ENCODE measurements around the gene FRY.

FRY gene

DNA sequence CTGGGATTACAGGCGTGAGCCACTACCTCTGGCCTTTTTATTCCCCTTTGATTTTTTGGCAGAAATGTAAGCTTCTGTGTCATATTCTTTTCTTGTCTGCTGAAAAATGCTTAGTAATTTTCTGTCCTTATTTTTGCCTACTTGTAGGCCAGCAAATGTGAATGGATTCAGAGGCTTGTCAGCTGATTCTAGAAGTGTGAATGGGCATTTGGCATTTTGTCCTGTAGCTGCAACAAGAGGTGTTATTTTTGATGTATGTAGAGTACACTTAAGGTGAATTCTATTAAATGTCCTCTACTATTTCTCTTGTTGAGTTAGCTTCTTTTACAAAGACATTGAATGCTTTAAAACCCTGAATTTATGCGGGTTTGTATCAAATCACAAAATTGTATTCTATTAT, 50.0 kb downstream of the FRY start:
- H3K9me3 Mint-ChIP-seq, result no peaks in the 10 kb centered on the region
- H3K27me3 Mint-ChIP-seq (ENCODE audit: low read depth, poor library complexity), result no peaks in the 10 kb centered on the region
- TF ChIP-seq, protein P1, sequence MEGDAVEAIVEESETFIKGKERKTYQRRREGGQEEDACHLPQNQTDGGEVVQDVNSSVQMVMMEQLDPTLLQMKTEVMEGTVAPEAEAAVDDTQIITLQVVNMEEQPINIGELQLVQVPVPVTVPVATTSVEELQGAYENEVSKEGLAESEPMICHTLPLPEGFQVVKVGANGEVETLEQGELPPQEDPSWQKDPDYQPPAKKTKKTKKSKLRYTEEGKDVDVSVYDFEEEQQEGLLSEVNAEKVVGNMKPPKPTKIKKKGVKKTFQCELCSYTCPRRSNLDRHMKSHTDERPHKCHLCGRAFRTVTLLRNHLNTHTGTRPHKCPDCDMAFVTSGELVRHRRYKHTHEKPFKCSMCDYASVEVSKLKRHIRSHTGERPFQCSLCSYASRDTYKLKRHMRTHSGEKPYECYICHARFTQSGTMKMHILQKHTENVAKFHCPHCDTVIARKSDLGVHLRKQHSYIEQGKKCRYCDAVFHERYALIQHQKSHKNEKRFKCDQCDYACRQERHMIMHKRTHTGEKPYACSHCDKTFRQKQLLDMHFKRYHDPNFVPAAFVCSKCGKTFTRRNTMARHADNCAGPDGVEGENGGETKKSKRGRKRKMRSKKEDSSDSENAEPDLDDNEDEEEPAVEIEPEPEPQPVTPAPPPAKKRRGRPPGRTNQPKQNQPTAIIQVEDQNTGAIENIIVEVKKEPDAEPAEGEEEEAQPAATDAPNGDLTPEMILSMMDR (IDR thresholded peaks at IDR 0.05), result no peak
- peaks cover 38% of the 10 kb centered on the region for H3K4me1 Mint-ChIP-seq
- no peak for DNase-seq
- no peak overlapping the region for H3K4me3 Mint-ChIP-seq
- H3K36me3 Mint-ChIP-seq (ENCODE audit: low read depth), result no peaks in the 10 kb centered on the region
- H3K27ac Mint-ChIP-seq, result no peak overlapping the region

DNA sequence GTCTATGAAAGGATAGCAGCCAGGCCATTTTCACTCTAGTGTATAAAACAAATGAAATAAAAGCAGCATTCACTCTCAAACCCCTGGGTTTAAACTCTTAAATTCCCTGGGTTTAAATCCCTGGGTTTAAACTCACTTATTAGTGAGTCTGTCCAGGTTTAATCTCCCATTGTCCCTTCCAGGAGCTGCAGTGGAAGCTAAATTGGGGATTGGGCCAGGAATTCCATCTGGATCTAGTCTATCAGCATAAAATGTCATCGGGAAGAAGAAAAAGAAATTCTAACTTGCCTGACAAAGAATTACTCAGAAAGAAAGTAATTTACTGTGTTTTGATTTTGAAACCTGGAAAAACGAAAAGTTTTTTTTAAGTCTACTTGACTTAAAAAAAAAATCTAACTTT, 54.8 kb downstream of the FRY start:
- Mint-ChIP-seq H3K9me3 (no peaks in the 10 kb centered on the region), H3K36me3 (ENCODE audit: low read depth) (no peaks in the 10 kb centered on the region), H3K27me3 (ENCODE audit: low read depth, poor library complexity) (no peaks in the 10 kb centered on the region), H3K4me3 (no peak overlapping the region), H3K4me1 (peaks cover 32% of the 10 kb centered on the region), H3K27ac (no peak overlapping the region)
- TF ChIP-seq, protein P1 (IDR thresholded peaks at IDR 0.05), result no peak
- no peak for DNase-seq

DNA sequence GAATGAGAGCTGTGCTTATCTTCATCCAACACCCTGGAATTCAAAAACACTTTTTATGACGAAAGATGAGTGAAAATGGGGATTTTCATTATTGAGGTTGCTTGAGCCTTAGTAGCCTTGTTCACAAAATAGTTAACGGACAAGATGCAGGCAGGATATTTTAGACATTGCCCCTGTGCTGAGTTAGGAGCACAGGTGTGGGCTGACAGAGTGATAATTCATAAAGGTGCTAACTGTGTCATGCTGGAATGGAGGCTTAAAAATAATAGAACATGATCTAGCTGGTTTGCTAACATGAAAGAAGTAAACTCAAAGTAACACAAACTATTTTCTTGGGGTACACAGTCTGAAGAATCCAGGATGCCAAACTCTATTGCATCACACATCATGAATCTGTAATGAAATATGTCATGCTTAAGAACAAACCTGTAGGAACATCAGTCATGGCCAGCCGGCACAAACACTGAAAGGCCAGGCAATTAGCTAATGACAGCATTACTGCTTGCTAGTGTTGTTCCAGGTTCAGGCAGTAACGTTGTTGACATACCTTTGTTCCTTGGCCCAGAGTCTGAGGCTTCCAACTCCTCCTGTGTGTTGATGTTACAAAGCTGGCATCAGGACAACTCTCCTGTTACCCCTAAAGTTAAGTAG, 55.3 kb downstream of the FRY start:
- peaks cover 32% of the 10 kb centered on the region for H3K4me1 Mint-ChIP-seq

DNA sequence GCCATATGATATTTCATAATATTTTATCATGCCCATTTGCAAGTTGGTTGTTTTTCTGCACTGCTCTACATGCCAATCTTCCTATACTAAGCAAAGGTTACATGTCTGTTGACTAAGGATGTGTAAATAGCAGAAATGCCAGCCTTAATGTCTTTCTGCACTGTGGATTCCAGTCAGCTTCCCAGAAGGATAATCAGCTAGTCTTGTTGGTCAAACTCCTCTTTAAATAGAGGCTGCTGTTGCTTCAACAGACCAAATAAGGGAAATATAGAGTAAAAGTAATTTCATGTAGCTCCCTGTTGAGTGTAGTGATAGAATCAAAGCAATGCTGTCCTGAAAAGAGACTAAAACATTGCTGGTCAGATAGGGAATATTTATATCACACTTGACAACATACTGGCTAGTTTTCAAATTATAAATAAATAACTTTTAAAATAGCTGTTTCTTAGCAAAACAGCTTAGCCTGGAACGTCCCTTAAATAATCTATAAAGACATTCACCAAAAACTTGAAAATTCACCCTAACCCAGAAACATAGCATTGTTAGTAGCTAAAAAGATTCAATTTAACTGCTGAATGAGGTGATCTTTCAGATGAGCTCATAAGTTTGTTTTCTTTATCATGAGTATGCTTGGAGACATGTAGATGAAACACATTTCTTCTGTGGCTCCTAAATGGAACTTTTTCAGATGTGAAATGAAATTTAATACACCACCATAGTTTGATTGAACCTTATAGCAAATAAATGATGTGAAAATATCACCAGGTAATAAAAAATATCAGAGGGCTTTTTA, 56.6 kb downstream of the FRY start:
- Mint-ChIP-seq H3K27me3 (ENCODE audit: low read depth, poor library complexity) (no peaks in the 10 kb centered on the region), H3K36me3 (ENCODE audit: low read depth) (no peaks in the 10 kb centered on the region), H3K9me3 (no peaks in the 10 kb centered on the region), H3K27ac (no peak overlapping the region), H3K4me1 (peaks cover 22% of the 10 kb centered on the region), H3K4me3 (no peak overlapping the region)
- TF ChIP-seq, protein P1 (IDR thresholded peaks at IDR 0.05), result no peak
- no peak for DNase-seq

More for the DNA sequence above, 55.3 kb downstream of the FRY start:
- Mint-ChIP-seq H3K4me3 (no peak overlapping the region), H3K27me3 (ENCODE audit: low read depth, poor library complexity) (no peaks in the 10 kb centered on the region), H3K9me3 (no peaks in the 10 kb centered on the region), H3K36me3 (ENCODE audit: low read depth) (no peaks in the 10 kb centered on the region), H3K27ac (no peak overlapping the region)
- no peak for DNase-seq
- TF ChIP-seq, protein P1 (IDR thresholded peaks at IDR 0.05), result no peak

DNA sequence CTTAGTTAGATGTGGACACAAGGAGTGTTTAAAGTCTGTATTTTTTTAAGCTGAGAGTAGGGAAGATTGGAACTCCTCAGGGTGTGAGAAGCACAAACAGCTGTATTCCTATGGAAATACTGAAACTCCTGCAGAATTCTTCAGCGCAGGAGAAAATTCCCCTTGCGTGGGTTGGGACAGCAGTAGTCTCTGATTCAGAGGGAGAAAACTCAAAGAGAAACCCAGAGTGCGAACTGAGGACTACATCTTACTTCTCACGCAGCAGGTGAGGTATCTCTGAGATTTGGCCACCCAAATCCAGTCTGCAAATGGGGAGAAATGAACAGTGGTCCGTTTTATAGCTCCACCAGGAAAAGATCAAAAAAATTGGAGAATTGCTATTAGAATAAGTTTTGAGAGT, 60.9 kb downstream of the FRY start:
- no peaks in the 10 kb centered on the region for H3K27me3 Mint-ChIP-seq (ENCODE audit: low read depth, poor library complexity)
- no peak overlapping the region for H3K27ac Mint-ChIP-seq
- no peaks in the 10 kb centered on the region for H3K9me3 Mint-ChIP-seq
- H3K4me3 Mint-ChIP-seq, result no peak overlapping the region
- DNase-seq, result no peak
- TF ChIP-seq, protein P1 (IDR thresholded peaks at IDR 0.05), result no peak
- H3K36me3 Mint-ChIP-seq (ENCODE audit: low read depth), result no peaks in the 10 kb centered on the region
- H3K4me1 Mint-ChIP-seq, result no peaks in the 10 kb centered on the region

All from nephron progenitor cell (in vitro differentiated cells).